WERI-Rb-1 (cell line): ENCODE data around the gene GRIP2.
A peak's percentile ranks its signal among the peaks of the same experiment; 100 is the strongest.

Experiments used
- DNase-seq: peaks from one replicate; pipeline ENCODE4 v3.0.0-alpha.2; 2020
- H3K27ac ChIP-seq: fragments of 250-450 bp; sonication (Bioruptor Pico); 2 replicates; pipeline ENCODE4 v1.5.1; 2020; ENCODE audit warnings: mild to moderate bottlenecking, moderate library complexity
- H3K27me3 ChIP-seq: fragments of 250-450 bp; sonication (Bioruptor Pico); 2 replicates; pipeline ENCODE4 v1.5.1; 2021; ENCODE audit warnings: mild to moderate bottlenecking, low read depth, moderate library complexity; ENCODE audit not compliant: insufficient read depth, severe bottlenecking
- H3K36me3 ChIP-seq: fragments of 250-450 bp; sonication (Bioruptor Pico); 2 replicates; pipeline ENCODE4 v1.5.1; 2020; ENCODE audit warnings: mild to moderate bottlenecking, moderate library complexity
- H3K4me3 ChIP-seq: 2 replicates; pipeline ENCODE4 v1.5.1; 2011; ENCODE audit warnings: low read depth, mild to moderate bottlenecking, control low read depth, low read length
- H3K9me3 ChIP-seq: fragments of 250-450 bp; sonication (Bioruptor Pico); 2 replicates; pipeline ENCODE4 v1.5.1; 2021; ENCODE audit warnings: mild to moderate bottlenecking, moderate library complexity; ENCODE audit not compliant: severe bottlenecking
- TF ChIP-seq, protein P1 (sequence below): IDR thresholded peaks from 2 replicates; pipeline ENCODE4 v1.5.1; 2011; ENCODE audit warnings: low read depth, mild to moderate bottlenecking, control low read depth, inconsistent platforms, low read length

The GRIP2 gene

DNA sequence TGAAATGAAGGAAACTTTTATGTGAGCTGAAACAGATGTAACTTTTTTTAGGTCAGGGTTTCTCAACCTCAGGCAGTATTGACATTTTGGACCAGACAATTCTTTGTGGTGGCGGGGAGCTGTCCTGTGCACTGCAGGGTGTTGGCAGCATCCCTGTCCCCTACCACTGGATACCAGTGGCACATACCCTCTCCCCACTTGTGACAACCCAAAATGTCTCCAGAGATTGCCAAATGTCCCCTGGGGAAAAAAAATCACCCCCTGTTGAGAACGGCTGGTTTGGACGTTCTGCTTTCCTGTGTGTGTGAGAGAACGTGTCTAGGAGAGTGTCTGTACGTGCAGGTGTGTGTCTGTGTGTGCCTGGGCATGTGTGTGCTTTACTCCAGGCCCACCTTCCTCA is 30.7 kb upstream of the GRIP2 start:
- no peaks in the 10 kb centered on the region for H3K36me3 ChIP-seq
- no peak overlapping the region for H3K4me3 ChIP-seq
- no peaks in the 10 kb centered on the region for H3K27me3 ChIP-seq
- H3K27ac ChIP-seq = no peak overlapping the region
- H3K9me3 ChIP-seq = no peaks in the 10 kb centered on the region
- TF ChIP-seq, protein P1, sequence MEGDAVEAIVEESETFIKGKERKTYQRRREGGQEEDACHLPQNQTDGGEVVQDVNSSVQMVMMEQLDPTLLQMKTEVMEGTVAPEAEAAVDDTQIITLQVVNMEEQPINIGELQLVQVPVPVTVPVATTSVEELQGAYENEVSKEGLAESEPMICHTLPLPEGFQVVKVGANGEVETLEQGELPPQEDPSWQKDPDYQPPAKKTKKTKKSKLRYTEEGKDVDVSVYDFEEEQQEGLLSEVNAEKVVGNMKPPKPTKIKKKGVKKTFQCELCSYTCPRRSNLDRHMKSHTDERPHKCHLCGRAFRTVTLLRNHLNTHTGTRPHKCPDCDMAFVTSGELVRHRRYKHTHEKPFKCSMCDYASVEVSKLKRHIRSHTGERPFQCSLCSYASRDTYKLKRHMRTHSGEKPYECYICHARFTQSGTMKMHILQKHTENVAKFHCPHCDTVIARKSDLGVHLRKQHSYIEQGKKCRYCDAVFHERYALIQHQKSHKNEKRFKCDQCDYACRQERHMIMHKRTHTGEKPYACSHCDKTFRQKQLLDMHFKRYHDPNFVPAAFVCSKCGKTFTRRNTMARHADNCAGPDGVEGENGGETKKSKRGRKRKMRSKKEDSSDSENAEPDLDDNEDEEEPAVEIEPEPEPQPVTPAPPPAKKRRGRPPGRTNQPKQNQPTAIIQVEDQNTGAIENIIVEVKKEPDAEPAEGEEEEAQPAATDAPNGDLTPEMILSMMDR = no peak
- no peak for DNase-seq

DNA sequence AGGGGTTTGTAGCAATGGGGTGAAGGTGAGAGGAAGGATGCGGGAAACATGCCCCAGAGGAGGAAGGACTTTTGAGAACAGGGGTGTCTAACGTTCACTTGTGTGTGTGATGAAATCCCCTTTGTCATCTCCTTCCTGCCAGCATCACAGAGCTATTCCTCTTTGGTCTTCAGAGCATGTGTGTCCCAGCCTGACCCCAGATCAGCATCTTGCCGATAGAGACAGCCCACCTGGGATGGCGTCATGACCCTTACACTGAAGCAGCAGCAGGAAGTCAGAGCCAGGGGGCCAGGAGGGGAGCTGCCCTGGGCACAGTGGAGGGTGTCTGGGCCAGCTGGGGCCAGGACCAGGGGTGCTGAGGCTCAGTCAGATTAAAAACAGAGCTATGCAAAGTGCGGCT is 29.9 kb upstream of the GRIP2 start:
- TF ChIP-seq, protein P1 = no peak
- H3K27ac ChIP-seq = no peak overlapping the region
- DNase-seq = peak; percentile 47

DNA sequence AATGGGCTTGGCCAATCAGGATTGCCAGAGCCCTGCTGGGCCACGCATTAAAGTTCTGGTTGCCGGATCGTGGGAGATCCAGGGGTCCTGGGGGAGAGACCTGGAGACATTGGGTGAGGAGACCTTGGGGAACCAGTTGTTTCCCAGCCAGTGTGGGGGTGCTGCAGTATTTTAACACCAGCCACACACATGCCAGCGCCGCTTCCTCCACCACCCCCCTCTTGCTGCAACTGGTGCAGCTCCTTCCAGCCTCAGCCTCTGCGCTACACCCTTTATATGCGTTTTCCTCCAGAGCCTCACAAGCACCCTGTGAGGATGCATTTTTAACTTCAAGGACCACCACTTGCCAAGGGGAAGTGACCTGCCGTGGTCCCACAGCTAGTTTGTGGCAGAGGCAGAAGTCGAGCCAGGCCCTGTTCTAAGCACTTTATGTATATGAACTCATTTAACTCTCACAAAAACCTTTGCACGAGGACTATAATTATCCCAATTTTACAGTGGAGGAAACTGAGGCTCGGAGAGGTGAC is 29.4 kb upstream of the GRIP2 start:
- no peaks in the 10 kb centered on the region for H3K36me3 ChIP-seq
- no peak overlapping the region for H3K4me3 ChIP-seq
- no peaks in the 10 kb centered on the region for H3K27me3 ChIP-seq
- no peak overlapping the region for H3K27ac ChIP-seq
- H3K9me3 ChIP-seq = no peaks in the 10 kb centered on the region
- TF ChIP-seq, protein P1 = no peak
- DNase-seq = no peak

More for the DNA sequence above, 29.9 kb upstream of the GRIP2 start:
- H3K36me3 ChIP-seq = no peaks in the 10 kb centered on the region
- H3K9me3 ChIP-seq = no peaks in the 10 kb centered on the region
- H3K4me3 ChIP-seq = no peak overlapping the region
- no peaks in the 10 kb centered on the region for H3K27me3 ChIP-seq

DNA sequence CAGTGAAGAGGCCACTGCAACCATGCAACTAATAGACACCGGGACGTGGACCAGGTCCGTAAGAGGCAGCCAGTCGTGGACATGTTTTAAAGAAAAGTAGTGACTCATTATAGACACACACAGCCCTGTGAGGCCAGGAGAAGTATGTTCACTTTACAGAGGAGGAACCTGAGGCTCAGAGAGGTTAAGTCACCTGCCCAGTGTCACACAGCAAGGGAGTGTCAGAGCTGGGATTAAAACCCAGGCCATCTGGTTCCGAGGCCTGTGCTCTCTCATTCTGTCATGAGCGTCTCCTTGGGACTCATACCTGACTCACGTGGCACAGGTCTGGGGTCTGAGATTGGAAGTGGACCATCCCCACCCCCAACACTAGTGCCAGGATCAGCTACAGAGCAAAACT is 28.1 kb upstream of the GRIP2 start:
- Histone ChIP-seq H3K4me3 (no peak overlapping the region), H3K9me3 (no peaks in the 10 kb centered on the region), H3K27me3 (no peaks in the 10 kb centered on the region), H3K36me3 (no peaks in the 10 kb centered on the region), H3K27ac (no peak overlapping the region)
- TF ChIP-seq, protein P1 = no peak
- DNase-seq = no peak

DNA sequence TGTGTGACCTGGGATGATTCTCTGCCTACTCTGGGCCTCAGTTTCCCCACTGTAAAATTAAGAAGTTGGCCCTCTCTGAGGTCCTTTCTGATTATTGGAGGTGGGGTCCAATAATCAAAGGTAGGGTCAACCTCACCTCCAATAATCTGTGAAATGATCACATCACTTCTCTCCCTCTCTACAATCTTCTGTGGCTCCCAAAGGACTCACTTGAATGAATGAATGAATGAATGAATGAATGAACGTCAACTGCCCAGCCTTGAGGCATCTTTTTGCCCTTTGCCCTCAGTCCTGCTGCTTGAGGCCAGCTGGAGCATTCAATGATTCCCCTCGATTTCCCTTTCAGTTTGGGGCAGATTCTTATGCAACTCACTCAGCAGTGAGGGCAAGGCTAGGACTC is 26.7 kb upstream of the GRIP2 start:
- Histone ChIP-seq H3K27me3 (no peaks in the 10 kb centered on the region), H3K36me3 (no peaks in the 10 kb centered on the region), H3K4me3 (no peak overlapping the region), H3K27ac (no peak overlapping the region), H3K9me3 (no peaks in the 10 kb centered on the region)
- DNase-seq = no peak
- TF ChIP-seq, protein P1 = no peak

DNA sequence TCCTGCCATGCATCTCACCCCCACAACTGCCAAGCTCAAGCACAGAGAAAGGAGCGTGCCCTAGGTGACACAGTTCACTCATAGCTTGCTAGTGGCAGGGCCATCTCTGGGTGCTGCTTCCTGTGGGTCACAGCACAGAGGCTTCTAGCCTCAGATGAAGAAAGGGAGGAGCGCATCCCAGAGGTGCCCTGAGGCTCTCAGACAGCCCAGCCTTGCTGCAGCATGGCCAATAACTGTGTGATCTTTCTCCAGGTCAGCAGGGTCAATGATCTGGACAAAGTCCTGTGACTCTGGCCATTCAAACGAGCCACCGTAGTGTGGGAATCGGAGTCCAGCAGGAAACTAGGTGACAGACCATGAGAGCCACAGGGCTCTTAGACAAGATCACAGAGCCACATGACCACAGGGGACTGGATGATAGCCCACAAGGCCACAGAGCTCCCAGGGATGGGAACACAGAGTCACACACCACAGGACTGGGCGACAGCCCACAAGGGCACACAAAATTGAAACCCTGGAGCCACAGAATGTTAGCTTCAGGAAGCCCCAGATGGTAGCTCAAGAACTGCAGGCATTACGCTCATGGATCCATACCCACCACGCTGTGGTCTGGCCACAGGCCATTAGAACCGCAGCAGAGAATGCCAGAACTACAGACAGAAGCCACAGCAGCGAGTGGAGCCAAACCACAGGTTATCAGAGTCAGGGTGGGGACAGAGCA is 25.9 kb upstream of the GRIP2 start:
- H3K27me3 ChIP-seq = no peaks in the 10 kb centered on the region
- H3K4me3 ChIP-seq = no peak overlapping the region
- no peak for DNase-seq
- H3K27ac ChIP-seq = no peak overlapping the region
- TF ChIP-seq, protein P1 = no peak
- no peaks in the 10 kb centered on the region for H3K9me3 ChIP-seq
- H3K36me3 ChIP-seq = no peaks in the 10 kb centered on the region
